CD4-positive, alpha-beta T cell treated with Interleukin-6 at 100 ng/mL for 8 hours (primary cell): Measurements from ENCODE around the gene BLMH.

Experiments
- DNase-seq: peaks from one replicate; pipeline ENCODE4 v3.0.0-alpha.2; 2020; ENCODE audit warnings: mixed read lengths, low spot score

Gene BLMH

DNA sequence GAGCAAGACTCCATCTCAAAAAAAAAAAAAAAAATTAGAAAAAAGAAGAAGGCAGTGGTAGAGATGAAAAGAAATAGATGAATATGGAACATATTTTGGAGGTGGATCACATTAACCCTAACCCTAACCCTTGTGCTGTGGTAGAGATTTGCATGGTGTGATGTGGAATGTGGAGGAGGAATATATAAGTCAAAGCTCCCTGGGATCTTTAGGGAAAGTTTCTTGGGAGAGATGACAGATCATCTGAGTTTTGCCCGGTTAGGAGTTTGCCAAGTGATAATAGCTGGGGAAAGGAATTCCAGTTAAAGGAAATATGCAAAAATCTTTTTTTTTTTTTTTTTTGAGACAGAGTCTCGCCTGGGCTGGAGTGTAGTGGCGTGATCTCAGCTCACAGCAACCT lies 13.0 kb upstream of the BLMH start:
- no peak for DNase-seq

DNA sequence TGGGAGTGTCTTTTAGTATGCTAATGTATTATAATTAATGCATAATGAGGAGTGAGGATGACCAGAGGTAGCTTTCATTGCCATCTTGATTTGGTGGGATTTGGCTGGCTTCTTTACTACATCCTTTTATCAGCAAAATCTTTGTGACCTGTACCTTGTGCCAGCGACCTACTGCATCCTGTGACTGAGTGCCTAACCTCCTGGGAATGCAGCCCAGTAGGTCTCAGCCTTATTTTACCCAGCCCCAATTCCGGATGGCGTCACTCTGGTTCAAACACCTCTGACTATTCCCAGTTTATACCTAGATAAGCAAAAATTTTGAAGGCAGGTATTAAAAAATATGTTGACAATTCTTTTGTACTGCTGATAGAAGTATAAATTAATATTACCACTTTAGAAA lies 10.5 kb upstream of the BLMH start:
- DNase-seq = no peak

DNA sequence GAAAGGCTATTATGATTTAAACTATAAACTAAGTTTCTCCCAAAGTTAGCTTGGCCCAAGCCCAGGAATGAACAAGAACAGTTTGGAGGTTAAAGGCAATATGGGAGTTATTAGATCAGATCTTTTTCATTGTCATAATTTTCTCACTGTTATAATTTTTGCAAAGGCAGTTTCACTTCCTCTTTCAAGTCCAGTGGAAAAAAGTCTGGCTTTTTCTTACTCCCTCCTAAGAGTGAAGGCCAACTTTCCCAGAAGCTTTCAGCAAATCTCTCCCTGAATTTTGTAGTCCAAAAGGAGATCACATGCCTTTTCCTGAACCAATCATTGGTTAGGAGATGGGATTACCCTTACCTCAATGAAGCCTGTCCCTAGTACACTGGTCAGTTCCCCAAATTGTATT lies 9.1 kb upstream of the BLMH start:
- DNase-seq = no peak

DNA sequence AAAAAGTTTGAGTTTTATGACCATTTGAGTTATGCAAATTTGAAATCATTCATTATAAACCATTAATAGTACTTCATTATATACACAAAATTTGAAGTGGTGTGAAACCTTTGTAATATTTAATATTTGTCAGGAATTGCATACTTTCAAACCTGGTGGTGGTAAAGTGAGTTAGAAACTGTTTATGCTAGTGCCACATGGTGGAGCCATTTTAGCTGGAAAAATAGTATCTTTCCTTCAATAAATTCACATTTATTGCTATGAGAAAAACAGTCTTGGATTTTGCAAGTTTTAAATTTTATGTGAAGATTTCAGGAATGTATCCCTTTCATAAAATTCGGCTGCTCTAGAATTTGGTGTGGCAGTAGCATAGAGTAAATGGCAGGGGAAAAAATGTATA lies 7.3 kb upstream of the BLMH start:
- DNase-seq = no peak

DNA sequence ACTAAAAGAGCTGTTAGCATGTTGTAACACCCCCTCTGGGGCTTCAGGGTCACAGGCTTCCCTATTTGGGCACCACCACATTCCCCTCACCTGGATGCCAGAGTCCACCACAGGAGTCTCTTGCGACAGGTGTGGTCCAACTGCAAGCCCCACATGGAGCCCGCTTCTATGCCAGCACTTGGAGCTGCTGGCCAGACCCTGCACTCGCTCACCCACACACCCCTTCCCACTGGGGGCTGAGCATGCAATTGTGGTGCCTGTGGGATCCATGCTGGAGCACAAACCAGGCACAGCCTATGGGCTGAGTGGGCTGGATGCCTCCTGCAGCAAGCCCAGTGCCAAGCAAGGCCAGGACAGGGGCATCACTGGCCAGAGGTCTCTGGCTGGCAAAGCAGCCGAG lies 6.0 kb upstream of the BLMH start:
- DNase-seq = no peak

DNA sequence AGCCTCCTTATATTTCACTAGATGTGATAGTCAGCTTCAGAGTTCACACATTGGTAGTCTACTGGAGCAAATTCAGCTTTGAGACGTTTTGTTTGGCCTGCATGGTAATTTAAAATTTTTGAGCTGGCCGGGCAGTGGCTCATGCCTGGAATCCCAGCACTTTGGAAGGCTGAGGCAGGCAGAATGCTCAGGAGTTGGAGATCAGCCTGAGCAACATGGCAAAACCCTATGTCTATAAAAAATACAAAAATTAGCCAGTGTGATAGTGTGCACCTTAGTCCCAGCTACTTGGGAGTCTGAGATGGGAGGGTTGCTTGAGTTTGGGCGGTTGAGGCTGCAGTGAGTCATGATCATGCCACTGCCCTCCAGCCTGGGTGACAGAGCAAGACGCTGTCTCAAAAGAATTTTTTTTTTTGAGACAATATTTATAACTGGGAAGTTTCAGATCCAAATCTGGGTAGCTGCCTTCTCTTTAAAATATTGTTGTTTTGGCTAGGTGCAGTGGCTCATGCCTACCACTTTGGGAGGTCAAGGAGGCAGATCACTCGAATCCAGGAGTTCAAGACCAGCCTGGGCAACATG lies 4.8 kb upstream of the BLMH start:
- no peak for DNase-seq

DNA sequence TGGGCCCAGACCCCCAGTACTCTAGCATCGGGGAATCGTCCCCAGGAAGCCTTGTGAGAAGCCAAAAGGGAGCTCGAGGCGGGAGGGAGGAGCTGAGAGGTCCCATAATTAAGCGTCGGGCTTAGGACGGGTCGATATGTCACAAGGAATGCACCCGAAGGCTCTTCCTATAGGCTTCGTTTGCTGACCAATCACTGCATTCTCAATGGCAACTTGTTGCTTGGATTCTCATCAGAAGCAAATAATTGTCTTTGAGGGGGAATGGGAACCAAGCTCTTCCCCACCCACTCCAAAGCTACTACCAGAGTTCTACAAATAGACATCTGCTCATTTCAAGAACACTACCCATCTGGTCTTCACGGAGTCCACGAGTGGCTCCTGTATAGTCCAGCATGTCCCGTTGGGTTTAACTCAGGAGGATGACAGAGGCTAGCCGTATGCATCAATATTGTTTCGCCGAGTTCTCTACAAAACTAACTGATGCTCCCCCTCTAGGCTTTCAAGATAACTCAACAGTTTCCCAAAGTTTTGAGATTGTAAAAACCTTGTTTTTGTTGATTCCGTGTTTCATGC lies 628 bp upstream of the BLMH start:
- no peak for DNase-seq

GRCh38 chr17:30290696-30291542 lies 825 bp downstream of the BLMH start:
- peak; percentile 21 for DNase-seq

- DNase-seq = no peak
These were observed 1.7 kb downstream of the BLMH start for GRCh38 chr17:30290077-30290476.

DNA sequence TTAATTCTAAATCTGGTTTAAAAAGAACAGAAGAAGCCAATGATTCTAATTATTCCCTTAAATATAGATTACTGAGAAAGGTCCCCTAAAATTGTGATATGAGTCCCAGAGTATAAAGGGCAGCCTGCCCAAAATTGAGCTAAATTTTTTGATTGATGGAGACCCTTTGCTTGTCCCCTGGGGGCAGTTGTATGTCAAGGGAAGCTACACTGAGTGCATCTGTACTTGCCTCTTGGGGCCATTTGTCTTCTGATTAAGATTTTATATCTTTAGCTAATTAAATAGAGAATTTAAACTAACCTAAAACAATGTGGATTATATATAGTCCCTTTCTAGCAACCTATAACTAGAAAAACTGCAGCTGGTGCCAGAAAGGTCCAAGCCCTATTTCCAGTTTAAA lies 12.6 kb downstream of the BLMH start:
- no peak for DNase-seq

- no peak for DNase-seq
These were observed 13.7 kb downstream of the BLMH start for GRCh38 chr17:30278032-30278431.

GRCh38 chr17:30275911-30276310 lies 15.8 kb downstream of the BLMH start:
- DNase-seq = no peak

- no peak for DNase-seq
These were observed 16.9 kb downstream of the BLMH start for GRCh38 chr17:30274887-30275286.

DNA sequence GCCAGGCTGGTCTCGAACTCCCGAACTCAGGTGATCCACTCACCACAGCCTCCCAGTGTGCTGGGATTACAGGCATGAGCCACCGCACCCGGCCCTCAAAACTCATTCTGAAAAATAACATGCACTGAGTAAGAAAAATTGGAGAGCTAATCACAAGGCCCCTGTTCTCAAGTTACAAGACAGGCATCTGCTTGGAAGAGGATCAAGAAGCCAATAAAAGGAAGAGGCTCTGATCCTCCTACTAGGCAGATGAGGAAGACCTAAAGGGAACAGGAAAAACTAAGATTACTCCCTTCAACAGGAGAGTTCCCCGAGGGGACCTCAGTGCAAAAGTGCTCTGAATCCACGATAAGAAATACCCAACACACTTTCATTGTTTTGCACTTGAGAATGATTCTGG lies 18.4 kb downstream of the BLMH start:
- no peak for DNase-seq

DNA sequence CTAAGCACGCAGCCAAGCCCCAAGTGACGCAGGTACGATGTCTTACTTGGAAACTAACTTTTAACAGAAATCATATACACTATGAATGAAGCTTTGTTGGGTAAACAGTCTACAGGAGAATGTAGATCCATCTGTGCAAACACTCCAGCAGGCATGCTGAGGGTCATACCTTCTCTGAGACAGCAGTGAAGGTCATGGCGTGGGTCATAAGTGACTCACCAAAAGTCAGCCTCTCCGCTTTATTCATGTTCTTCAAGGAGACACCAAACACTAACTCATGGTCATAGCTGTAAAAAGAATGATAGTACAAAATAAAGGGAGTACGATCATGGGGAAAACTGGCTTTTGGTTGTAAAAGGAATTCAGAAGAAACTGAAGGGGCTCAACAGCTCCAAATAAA lies 20.6 kb downstream of the BLMH start:
- DNase-seq = no peak

GRCh38 chr17:30267625-30268024 lies 24.1 kb downstream of the BLMH start:
- DNase-seq = no peak

DNA sequence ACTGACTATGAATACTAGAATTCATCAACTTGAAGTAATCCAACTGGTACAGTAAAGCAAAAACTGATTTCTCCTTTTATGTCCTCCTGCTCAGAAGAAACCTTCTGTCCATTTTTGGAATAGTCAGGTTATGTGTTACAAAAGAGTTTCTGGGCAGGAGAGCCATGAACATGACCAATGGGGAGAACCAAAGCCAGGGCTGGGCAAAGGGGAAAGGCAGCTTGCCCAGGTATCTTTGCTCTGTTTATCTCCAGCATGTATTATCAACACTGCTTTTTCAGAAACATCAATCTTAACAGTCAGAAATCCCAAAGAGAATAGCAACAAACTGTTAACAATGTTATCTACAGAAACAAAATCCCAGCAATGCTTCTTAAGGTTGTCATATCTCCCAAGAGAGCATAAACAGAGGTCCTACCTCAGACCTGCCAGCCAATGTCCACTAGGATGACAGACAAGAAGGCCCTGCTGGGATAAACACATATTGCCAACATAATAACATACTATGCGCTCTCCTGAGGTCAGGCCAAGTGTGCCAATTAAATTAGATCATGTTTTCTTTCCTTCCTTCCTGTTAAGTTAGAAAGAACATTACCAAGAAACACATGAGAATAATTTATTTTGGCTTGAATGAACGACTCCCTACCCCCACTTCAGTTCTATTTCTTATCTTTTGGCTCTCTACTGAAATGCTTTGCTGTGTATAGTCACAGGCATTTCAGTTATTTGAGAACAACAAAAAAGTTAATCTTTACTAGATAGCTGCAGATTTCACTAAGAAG lies 28.0 kb downstream of the BLMH start:
- no peak for DNase-seq

DNA sequence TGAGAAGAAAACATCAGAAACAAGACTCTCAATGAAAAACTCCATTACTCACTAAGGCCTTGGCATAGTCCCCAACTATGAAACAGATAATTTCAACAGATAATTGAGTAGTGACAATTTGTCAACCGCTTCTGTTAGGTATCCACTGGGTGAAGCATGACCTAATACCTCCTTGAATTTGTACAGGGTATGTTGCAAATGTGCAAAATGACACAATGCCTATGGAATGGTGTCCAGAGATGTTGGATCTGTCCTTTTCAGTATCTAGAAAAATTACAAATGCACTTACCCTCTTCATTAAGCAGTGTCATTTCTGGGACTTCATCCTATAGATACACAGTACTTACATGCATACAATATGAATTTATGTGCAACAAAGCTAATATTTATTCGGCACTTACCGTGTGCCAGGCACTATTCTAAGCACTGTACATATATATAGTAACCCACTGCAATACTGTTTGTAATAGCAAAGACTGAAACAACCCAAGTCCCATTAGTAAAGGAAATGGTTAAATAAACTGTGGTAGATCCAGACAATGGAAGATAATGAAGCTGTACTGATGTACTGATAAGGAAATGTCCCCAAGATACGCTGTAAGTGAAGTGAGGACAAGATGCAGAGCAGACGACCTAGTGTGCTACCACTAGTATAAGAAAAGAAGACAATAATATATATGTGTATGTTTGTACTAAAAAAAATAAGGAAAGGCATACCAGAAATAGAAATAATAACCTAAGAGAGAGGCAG lies 34.8 kb downstream of the BLMH start:
- no peak for DNase-seq

- DNase-seq = no peak
These were observed 37.6 kb downstream of the BLMH start for GRCh38 chr17:30254150-30254549.

DNA sequence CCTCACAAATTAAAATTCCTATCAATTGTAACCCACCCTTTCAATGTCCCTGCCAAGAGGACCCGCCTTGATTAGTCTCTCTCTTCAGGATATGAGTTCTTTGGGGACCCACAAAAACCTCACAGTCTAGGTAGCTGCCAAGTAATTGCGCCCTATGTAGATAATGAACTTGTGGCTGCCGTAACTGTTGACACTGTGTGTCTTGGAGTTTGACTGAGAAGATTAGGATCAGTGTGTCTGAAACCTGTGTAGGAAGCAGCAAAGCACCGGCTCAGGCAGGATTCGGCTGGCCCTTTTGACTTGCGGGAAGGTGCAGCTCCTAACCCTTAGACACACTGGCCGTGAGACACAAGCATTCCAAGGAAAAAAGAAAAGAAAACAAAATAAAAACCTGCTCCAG lies 38.4 kb downstream of the BLMH start:
- DNase-seq = no peak

DNA sequence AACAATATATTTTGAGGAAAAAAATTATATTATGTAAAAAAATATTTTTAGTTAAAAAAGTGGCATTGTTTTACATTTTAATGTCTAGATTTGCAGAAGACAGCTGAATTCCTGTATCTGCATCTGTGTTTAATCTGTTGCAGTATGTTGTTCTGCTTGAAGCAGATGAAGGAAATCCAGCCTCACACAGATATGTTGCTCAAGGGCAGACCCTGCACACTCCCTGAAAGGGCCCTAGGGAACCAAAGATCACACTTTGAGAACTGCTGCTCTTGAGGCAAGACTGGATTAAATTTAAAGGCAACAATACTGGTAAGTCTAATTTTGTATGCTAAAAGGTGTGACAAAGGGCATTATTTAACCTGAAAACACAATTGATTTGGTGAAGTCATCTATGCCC lies 39.8 kb downstream of the BLMH start:
- DNase-seq = no peak

GRCh38 chr17:30249460-30249859 lies 42.3 kb downstream of the BLMH start:
- DNase-seq = no peak
